Hepatocyte (in vitro differentiated cells): ENCODE data around the gene COCH. TPM values are rescaled to one million over a fixed set of nuclear protein-coding genes. Genes with fewer than 3 reads are reported as not detected.

Experiments used
- DNase-seq: peaks from one replicate; pipeline ENCODE4 v3.0.0-alpha.2; 2016; ENCODE audit warnings: low spot score
- H2AFZ ChIP-seq: fragments of 200-600 bp; sonication (generic); 2 replicates; pipeline ENCODE4 v1.6.0; 2016; ENCODE audit warnings: antibody characterized with exemption, mild to moderate bottlenecking
- H3K27ac ChIP-seq: fragments of 200-600 bp; sonication (generic); 2 replicates; pipeline ENCODE4 v1.5.1; 2016; ENCODE audit warnings: mild to moderate bottlenecking
- H3K27me3 ChIP-seq: fragments of 200-600 bp; sonication (generic); 2 replicates; pipeline ENCODE4 v1.6.1; 2016
- H3K36me3 ChIP-seq: fragments of 200-600 bp; sonication (generic); replicated peaks from 2 replicates; pipeline ENCODE4 v1.5.1; 2016; ENCODE audit warnings: low read depth; ENCODE audit not compliant: insufficient read depth
- H3K4me1 ChIP-seq: fragments of 200-600 bp; sonication (generic); 2 replicates; pipeline ENCODE4 v1.5.1; 2016; ENCODE audit warnings: mild to moderate bottlenecking, moderate library complexity; ENCODE audit not compliant: insufficient read depth
- H3K4me2 ChIP-seq: fragments of 200-600 bp; sonication (generic); 2 replicates; pipeline ENCODE4 v1.6.0; 2016
- H3K4me3 ChIP-seq: fragments of 200-600 bp; sonication (generic); 2 replicates; pipeline ENCODE4 v1.5.1; 2016; ENCODE audit warnings: mild to moderate bottlenecking
- H3K79me2 ChIP-seq: fragments of 200-600 bp; sonication (generic); 2 replicates; pipeline ENCODE4 v1.6.0; 2017; ENCODE audit warnings: mild to moderate bottlenecking
- H3K9me2 ChIP-seq: fragments of 200-600 bp; sonication (generic); replicated peaks from 2 replicates; pipeline ENCODE4 v1.6.0; 2017; ENCODE audit warnings: mild to moderate bottlenecking; ENCODE audit not compliant: insufficient read depth
- H3K9me3 ChIP-seq: fragments of 200-600 bp; sonication (generic); 2 replicates; pipeline ENCODE4 v1.5.1; 2016; ENCODE audit warnings: low read depth, mild to moderate bottlenecking
- H4K20me1 ChIP-seq: fragments of 200-600 bp; sonication (generic); 2 replicates; pipeline ENCODE4 v1.6.0; 2016; ENCODE audit warnings: mild to moderate bottlenecking; ENCODE audit not compliant: insufficient read depth, poor library complexity, severe bottlenecking
- EZH2 ChIP-seq: fragments of 200-600 bp; sonication (generic); IDR thresholded peaks from 2 replicates; pipeline ENCODE4 v1.6.1; 2016; ENCODE audit warnings: antibody characterized with exemption, mild to moderate bottlenecking, borderline replicate concordance
- EZH2phosphoT487 ChIP-seq: fragments of 200-600 bp; sonication (generic); IDR thresholded peaks from one replicate; pipeline ENCODE4 v1.6.1; 2018; ENCODE audit warnings: antibody characterized with exemption, mild to moderate bottlenecking, low read depth, moderate library complexity; ENCODE audit not compliant: unreplicated experiment, severe bottlenecking
- WGBS: methylation state at CpG from one replicate; pipeline ENCODE4 v1.1.6; 2016; ENCODE audit warnings: low lambda C conversion rate; ENCODE audit errors: missing lambda C conversion rate; 5-methylcytosine and 5-hydroxymethylcytosine counted together
- polyA plus RNA-seq: library from polyadenylated mRNA; unstranded; fragments of >200 nt; fragmentation: Nextera tagmentation; extraction: Ambion mirVana; gene quantifications from 2 replicates; pipeline ENCODE4 v1.2.1, GENCODE V29; 2016
- total RNA-seq: library from RNA; depleted of rRNA; stranded (reverse); fragments of >200 nt; gene quantifications from 2 replicates; pipeline ENCODE4 v1.2.3, GENCODE V29; 2014
- TF ChIP-seq, protein P1 (sequence below): fragments of 200-600 bp; sonication (generic); IDR thresholded peaks from 2 replicates; pipeline ENCODE4 v1.5.1; 2016; ENCODE audit warnings: antibody characterized with exemption, mild to moderate bottlenecking; ENCODE audit not compliant: poor library complexity

Gene COCH
- total and polyA plus RNA-seq, 2 experiments from 2014 or later, result 2.0 to 3.3 TPM

DNA sequence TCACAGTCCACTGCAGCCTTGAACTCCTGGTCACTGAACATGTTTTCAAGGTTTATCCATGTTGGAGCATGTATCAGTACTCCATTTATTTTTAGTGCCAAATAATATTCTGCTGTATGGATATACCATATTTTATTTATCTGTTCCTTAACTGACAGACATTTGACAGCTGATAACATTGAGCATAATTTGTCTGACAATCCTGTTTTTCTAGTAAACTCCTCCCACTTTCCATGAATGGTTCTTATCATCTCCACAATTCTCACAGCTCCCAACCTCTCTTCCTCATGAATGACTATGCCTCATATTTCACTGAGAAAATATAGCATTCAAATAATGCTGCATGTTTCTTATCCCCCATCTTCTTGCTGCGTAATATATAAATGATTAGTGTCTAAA is 33.3 kb downstream of the COCH start:
- Histone ChIP-seq H4K20me1 (no peaks in the 10 kb centered on the region), H3K4me3 (no peak overlapping the region), H3K27me3 (no peaks in the 10 kb centered on the region), H2AFZ (no peak overlapping the region), H3K4me2 (no peak overlapping the region), H3K36me3 (no peaks in the 10 kb centered on the region), H3K9me2 (no peaks in the 10 kb centered on the region), H3K79me2 (no peaks in the 10 kb centered on the region), H3K9me3 (no peaks in the 10 kb centered on the region), H3K27ac (no peak overlapping the region), H3K4me1 (no peaks in the 10 kb centered on the region)
- no peak for DNase-seq
- no peak for TF ChIP-seq EZH2
- no peak for TF ChIP-seq EZH2phosphoT487
- TF ChIP-seq, protein P1, sequence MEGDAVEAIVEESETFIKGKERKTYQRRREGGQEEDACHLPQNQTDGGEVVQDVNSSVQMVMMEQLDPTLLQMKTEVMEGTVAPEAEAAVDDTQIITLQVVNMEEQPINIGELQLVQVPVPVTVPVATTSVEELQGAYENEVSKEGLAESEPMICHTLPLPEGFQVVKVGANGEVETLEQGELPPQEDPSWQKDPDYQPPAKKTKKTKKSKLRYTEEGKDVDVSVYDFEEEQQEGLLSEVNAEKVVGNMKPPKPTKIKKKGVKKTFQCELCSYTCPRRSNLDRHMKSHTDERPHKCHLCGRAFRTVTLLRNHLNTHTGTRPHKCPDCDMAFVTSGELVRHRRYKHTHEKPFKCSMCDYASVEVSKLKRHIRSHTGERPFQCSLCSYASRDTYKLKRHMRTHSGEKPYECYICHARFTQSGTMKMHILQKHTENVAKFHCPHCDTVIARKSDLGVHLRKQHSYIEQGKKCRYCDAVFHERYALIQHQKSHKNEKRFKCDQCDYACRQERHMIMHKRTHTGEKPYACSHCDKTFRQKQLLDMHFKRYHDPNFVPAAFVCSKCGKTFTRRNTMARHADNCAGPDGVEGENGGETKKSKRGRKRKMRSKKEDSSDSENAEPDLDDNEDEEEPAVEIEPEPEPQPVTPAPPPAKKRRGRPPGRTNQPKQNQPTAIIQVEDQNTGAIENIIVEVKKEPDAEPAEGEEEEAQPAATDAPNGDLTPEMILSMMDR, result no peak
- WGBS, result 95% methylated on average over 1 of the region's 1 CpG

DNA sequence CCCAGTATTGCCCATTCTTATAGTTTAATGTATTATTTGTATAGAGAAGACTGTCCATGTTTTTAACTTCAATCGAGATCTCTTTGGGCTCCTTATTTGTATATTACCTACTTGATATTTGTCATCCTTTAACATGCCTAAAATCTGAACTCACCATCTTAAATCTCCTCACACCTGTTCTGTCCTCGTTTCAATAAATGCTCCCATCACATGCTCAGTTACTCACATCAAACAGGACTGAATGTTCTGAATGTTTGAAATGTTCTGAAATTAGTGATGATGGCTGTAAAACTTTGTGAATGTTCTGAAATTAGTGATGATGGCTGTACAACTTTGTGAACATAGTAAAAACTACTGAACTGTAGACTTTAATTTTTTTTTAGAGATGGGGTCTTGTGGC is 34.5 kb downstream of the COCH start:
- Histone ChIP-seq H3K36me3 (no peaks in the 10 kb centered on the region), H3K27ac (no peak overlapping the region), H3K27me3 (no peaks in the 10 kb centered on the region), H4K20me1 (no peaks in the 10 kb centered on the region), H3K4me2 (no peak overlapping the region), H2AFZ (no peak overlapping the region), H3K4me3 (no peak overlapping the region), H3K9me2 (no peaks in the 10 kb centered on the region), H3K4me1 (no peaks in the 10 kb centered on the region), H3K79me2 (no peaks in the 10 kb centered on the region), H3K9me3 (no peaks in the 10 kb centered on the region)
- 88% methylated on average over 2 of the region's 2 CpGs for WGBS
- TF ChIP-seq EZH2 (no peak), EZH2phosphoT487 (no peak)
- TF ChIP-seq, protein P1, result no peak
- no peak for DNase-seq

DNA sequence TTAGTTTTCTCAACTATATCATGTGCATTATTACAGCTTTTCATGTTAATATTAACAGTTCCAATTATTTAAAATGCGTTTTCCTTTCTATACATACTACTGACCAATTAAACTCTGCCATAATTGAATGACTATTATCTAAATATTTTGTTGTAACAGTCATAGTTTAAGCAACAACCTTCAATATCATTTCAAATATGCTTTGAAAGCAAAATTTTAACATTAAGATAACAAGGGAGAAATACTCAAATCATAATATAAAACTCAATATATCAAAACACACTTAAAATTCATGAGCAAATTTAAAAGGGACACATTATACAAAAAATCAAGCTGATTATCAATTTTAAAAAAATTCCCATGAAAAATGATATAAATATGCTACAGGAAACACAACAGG is 40.5 kb downstream of the COCH start:
- H3K9me3 ChIP-seq, result no peaks in the 10 kb centered on the region
- no peaks in the 10 kb centered on the region for H3K79me2 ChIP-seq
- no peaks in the 10 kb centered on the region for H4K20me1 ChIP-seq
- no peak overlapping the region for H3K27ac ChIP-seq
- H3K4me1 ChIP-seq, result no peaks in the 10 kb centered on the region
- H3K9me2 ChIP-seq, result no peaks in the 10 kb centered on the region
- H3K36me3 ChIP-seq, result no peaks in the 10 kb centered on the region
- 100% methylated on average over 1 of the region's 1 CpG for WGBS
- H2AFZ ChIP-seq, result no peak overlapping the region
- H3K4me2 ChIP-seq, result no peak overlapping the region
- H3K4me3 ChIP-seq, result no peak overlapping the region
- H3K27me3 ChIP-seq, result no peaks in the 10 kb centered on the region
- DNase-seq, result no peak
- TF ChIP-seq, protein P1, result no peak
- TF ChIP-seq EZH2phosphoT487 (no peak), EZH2 (no peak)

DNA sequence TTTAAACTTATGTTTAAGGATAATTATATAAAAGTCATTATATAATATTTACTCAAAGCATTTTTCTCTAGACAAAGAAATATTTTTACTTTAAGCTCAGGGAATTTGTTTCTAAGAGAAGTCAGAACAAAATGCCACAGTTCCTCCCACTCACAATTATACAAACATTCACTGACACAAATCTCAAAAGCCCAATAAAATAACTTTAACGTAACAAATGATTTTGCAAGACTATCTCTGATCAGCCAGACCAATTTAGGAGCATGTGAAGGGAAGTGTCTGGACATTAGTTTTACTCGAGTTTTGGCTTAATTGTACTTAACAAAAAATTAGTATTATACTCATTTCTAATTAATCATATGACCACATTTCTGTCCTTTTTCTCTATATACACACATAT is 41.2 kb downstream of the COCH start:
- 79% methylated on average over 2 of the region's 2 CpGs for WGBS
- H3K36me3 ChIP-seq, result no peaks in the 10 kb centered on the region
- no peak overlapping the region for H3K4me3 ChIP-seq
- no peak for DNase-seq
- H4K20me1 ChIP-seq, result no peaks in the 10 kb centered on the region
- H3K4me1 ChIP-seq, result no peaks in the 10 kb centered on the region
- TF ChIP-seq EZH2phosphoT487 (no peak), EZH2 (no peak)
- TF ChIP-seq, protein P1, result no peak
- no peak overlapping the region for H3K4me2 ChIP-seq
- no peak overlapping the region for H3K27ac ChIP-seq
- no peaks in the 10 kb centered on the region for H3K9me2 ChIP-seq
- H3K79me2 ChIP-seq, result no peaks in the 10 kb centered on the region
- no peaks in the 10 kb centered on the region for H3K27me3 ChIP-seq
- H2AFZ ChIP-seq, result no peak overlapping the region
- H3K9me3 ChIP-seq, result no peaks in the 10 kb centered on the region
